Measurements from ENCODE around the gene ZNF670. TPM values are rescaled to one million over a fixed set of nuclear protein-coding genes. Genes with fewer than 3 reads are reported as not detected.

Gene ZNF670
- total and polyA plus RNA-seq, 9 of the 15 experiments (the other 6 are each of a cell fraction or from before 2014, with no cell fraction given): 7.1 to 23.4 (median 11.8) TPM

DNA sequence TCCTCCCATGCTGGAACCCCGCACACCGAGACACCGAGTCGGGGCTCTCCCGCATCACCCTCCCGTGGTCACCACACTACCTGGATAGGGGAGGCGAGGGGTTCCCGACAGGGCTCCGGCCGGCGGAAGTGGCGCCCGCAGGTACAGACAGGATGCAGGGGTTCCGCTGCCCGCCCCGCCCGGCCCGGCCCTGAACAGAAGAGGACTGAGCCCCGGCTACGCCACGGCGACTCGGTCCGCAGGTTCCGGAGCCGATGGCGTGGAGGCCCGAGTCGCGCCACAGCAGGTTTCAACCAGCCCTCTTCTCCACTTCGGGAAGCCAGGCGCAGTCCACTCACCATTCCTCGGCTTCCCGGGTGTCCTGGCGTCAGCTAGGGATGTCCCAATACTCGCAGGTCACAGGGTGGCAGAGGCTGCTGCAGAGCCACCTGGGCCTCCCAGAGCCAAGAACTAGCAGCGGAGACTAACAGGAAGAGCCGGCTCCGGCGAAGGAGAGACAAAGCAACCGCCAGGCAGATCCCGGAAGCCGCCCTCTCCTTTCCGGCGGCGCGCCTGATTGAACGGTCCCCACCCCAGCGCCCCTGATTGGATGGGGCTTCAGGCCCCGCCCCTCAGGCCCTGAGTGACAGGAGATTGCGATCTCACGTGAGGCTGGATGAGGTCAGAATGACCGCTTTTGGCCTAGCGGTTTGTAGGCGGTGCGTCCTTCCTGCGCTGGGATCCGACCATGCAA, 25.4 kb upstream of the ZNF670 start, which contains the start of gene ZNF669 (continued):
- no peak for TF ChIP-seq ZNF407 (IDR thresholded peaks at IDR 0.05; ENCODE audit: low read depth)
- no peak for TF ChIP-seq PREB (CRISPR knock-in tag; IDR thresholded peaks at IDR 0.05)
- peak; percentile 87 for TF ChIP-seq L3MBTL2 (IDR thresholded peaks at IDR 0.05)
- no peak for TF ChIP-seq PHB2 (IDR thresholded peaks at IDR 0.05; ENCODE audit: low read depth)
- no peak for TF ChIP-seq SMAD4 (CRISPR knock-in tag; conservative IDR thresholded peaks at IDR 0.05)
- no peak for TF ChIP-seq ARID3B (CRISPR knock-in tag; IDR thresholded peaks at IDR 0.05; ENCODE audit: borderline replicate concordance)
- TF ChIP-seq ZNF609 (CRISPR knock-in tag; IDR thresholded peaks at IDR 0.05; ENCODE audit: borderline replicate concordance): no peak
- peak; percentile 95 for TF ChIP-seq RBBP5 (IDR thresholded peaks at IDR 0.05; ENCODE audit: borderline replicate concordance, insufficient read depth, low read length, poor library complexity, severe bottlenecking)
- TF ChIP-seq NCOA4 (IDR thresholded peaks at IDR 0.05; ENCODE audit: partially characterized antibody): no peak
- TF ChIP-seq RFX7 (CRISPR knock-in tag; IDR thresholded peaks at IDR 0.05): no peak
- TF ChIP-seq GTF2E2 (tag; IDR thresholded peaks at IDR 0.05): 0 out of 2 replicates have a peak, but pooled peaks have one; percentile 39

All from K562 (cell line).